DND-41 (cell line): ENCODE results near the gene SMCO3.

Experiments used
- ATAC-seq: fragments of 200-7000 bp; cut with Tn5 transposase; 3 replicates; pipeline ENCODE4 v1.9.1; 2021; ENCODE audit warnings: low read depth; ENCODE audit not compliant: insufficient read depth
- DNase-seq: peaks from one replicate; pipeline ENCODE4 v3.0.0-alpha.2; 2020
- H2AFZ ChIP-seq: 2 replicates; pipeline ENCODE4 v1.6.0; 2012; ENCODE audit warnings: low read depth, low read length
- H3K27ac ChIP-seq: 2 replicates; pipeline ENCODE4 v1.5.1; 2012; ENCODE audit warnings: low read length, inconsistent platforms
- H3K27me3 ChIP-seq: fragments of 200-600 bp; sonication (generic); 2 replicates; pipeline ENCODE4 v1.6.0; 2012; ENCODE audit warnings: low read length, mild to moderate bottlenecking, inconsistent platforms; ENCODE audit not compliant: insufficient read depth, poor library complexity
- H3K36me3 ChIP-seq: 2 replicates; pipeline ENCODE4 v1.5.1; 2012; ENCODE audit warnings: low read length, inconsistent platforms; ENCODE audit not compliant: insufficient read depth
- H3K4me1 ChIP-seq: 2 replicates; pipeline ENCODE4 v1.5.1; 2012; ENCODE audit warnings: mild to moderate bottlenecking, low read length; ENCODE audit not compliant: insufficient read depth
- H3K4me2 ChIP-seq: 2 replicates; pipeline ENCODE4 v1.6.0; 2012; ENCODE audit warnings: mild to moderate bottlenecking, moderate library complexity, low read length, inconsistent platforms; ENCODE audit not compliant: insufficient read depth
- H3K4me3 ChIP-seq, 2 experiments: fragments of 200-600 bp in 1 of 2; shearing (Covaris generic) in 1 of 2; 2 replicates each; pipeline ENCODE4 v1.5.1; 2012 to 2016; ENCODE audit warnings: inconsistent platforms in 2 of 2, low read length in 2 of 2, mild to moderate bottlenecking in 2 of 2, low read depth in 1 of 2, moderate library complexity in 1 of 2
- H3K79me2 ChIP-seq: 2 replicates; pipeline ENCODE4 v1.6.0; 2012; ENCODE audit warnings: low read length, inconsistent platforms; ENCODE audit not compliant: insufficient read depth
- H3K9ac ChIP-seq: 2 replicates; pipeline ENCODE4 v1.6.0; 2012; ENCODE audit warnings: low read depth, mild to moderate bottlenecking, inconsistent platforms, low read length, moderate library complexity
- H3K9me3 ChIP-seq: 2 replicates; pipeline ENCODE4 v1.5.1; 2012; ENCODE audit warnings: low read length, moderate library complexity, mild to moderate bottlenecking, inconsistent platforms; ENCODE audit not compliant: insufficient read depth, severe bottlenecking
- H4K20me1 ChIP-seq: 2 replicates; pipeline ENCODE4 v1.6.0; 2012; ENCODE audit warnings: low read length; ENCODE audit not compliant: insufficient read depth
- EZH2 ChIP-seq: IDR thresholded peaks from 3 replicates; pipeline ENCODE4 v1.6.1; 2012; ENCODE audit warnings: borderline replicate concordance, low read depth, mild to moderate bottlenecking, moderate library complexity, low read length, inconsistent platforms; ENCODE audit not compliant: severe bottlenecking
- TF ChIP-seq, protein P1 (sequence below): IDR thresholded peaks from 2 replicates; pipeline ENCODE4 v1.5.1; 2012; ENCODE audit warnings: borderline replicate concordance, low read length, moderate library complexity, mild to moderate bottlenecking; ENCODE audit not compliant: poor library complexity, severe bottlenecking; ENCODE audit errors: extremely low read depth

The SMCO3 gene

DNA sequence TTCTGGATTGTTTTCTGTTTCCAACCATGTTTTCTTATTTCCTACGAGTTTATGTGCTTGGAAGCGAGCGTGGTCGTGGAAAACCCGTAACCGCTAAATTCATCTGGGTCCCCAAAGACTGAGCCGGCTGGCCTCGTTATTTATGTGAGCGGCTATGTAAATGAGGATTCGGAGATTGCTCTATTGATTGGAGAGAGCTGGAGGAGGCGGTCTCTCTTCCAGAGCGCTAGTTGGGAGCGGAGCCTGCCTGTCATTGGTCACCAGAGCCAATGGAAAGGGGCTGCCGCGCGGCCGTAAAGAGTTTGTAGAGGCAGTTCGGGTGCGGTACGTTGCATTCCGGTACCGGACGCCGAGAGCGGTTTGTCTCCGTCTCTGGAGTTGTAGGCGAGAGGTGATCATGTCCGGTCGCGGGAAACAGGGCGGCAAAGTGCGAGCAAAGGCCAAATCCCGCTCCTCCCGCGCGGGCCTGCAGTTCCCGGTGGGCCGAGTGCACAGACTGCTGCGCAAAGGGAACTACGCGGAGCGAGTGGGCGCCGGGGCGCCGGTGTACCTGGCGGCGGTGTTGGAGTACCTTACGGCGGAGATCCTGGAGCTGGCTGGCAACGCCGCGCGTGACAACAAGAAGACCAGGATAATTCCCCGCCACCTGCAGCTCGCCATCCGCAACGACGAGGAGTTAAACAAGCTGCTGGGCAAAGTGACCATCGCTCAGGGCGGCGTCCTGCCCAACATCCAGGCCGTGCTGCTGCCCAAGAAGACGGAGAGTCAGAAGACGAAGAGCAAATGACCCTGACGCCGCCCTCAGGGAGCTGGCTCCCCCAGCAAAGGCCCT lies 39.7 kb downstream of the SMCO3 start:
- Histone ChIP-seq H3K4me2 (no peak overlapping the region), H2AFZ (no peak overlapping the region), H3K4me3 (no peak overlapping the region), H3K79me2 (peaks cover 16% of the 10 kb centered on the region), H3K9me3 (no peaks in the 10 kb centered on the region), H3K27ac (no peak overlapping the region), H4K20me1 (no peaks in the 10 kb centered on the region), H3K4me1 (peaks cover 18% of the 10 kb centered on the region), H3K27me3 (no peaks in the 10 kb centered on the region), H3K9ac (no peak overlapping the region), H3K36me3 (no peaks in the 10 kb centered on the region; the same call in 1 of the 2 replicates)
- ATAC-seq: no peak
- TF ChIP-seq EZH2: no peak
- TF ChIP-seq, protein P1, sequence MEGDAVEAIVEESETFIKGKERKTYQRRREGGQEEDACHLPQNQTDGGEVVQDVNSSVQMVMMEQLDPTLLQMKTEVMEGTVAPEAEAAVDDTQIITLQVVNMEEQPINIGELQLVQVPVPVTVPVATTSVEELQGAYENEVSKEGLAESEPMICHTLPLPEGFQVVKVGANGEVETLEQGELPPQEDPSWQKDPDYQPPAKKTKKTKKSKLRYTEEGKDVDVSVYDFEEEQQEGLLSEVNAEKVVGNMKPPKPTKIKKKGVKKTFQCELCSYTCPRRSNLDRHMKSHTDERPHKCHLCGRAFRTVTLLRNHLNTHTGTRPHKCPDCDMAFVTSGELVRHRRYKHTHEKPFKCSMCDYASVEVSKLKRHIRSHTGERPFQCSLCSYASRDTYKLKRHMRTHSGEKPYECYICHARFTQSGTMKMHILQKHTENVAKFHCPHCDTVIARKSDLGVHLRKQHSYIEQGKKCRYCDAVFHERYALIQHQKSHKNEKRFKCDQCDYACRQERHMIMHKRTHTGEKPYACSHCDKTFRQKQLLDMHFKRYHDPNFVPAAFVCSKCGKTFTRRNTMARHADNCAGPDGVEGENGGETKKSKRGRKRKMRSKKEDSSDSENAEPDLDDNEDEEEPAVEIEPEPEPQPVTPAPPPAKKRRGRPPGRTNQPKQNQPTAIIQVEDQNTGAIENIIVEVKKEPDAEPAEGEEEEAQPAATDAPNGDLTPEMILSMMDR: no peak
- DNase-seq: no peak

DNA sequence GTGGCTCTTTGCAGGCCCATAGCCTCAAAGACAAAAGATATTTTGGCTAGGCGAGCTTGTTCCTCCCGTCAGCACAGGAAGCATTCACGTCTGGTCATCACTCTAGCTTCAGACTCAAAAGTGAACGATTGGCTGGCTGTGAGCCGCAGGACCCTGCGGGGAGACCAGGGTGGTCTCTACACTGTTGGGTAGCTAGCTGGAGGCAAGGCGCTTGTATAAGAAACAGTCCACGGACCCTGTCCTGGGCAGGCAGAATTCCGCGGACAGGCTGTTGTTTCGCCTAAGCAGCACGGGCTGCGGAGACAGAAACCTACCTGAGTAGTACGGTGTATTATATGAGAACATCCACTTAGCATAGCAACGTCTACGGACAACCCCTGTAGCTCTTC lies 40.3 kb downstream of the SMCO3 start:
- DNase-seq (no peak), ATAC-seq (no peak)
- no peak overlapping the region for H3K9ac ChIP-seq
- H3K9me3 ChIP-seq: no peaks in the 10 kb centered on the region
- H3K27me3 ChIP-seq: no peaks in the 10 kb centered on the region
- H3K36me3 ChIP-seq: peaks cover 5% of the 10 kb centered on the region; the same call in 1 of the 2 replicates
- H3K79me2 ChIP-seq: peaks cover 21% of the 10 kb centered on the region
- H3K4me3 ChIP-seq: no peak overlapping the region
- H3K4me1 ChIP-seq: peaks cover 24% of the 10 kb centered on the region
- no peak for TF ChIP-seq EZH2
- TF ChIP-seq, protein P1: no peak
- no peaks in the 10 kb centered on the region for H4K20me1 ChIP-seq
- no peak overlapping the region for H3K27ac ChIP-seq
- H2AFZ ChIP-seq: no peak overlapping the region
- no peak overlapping the region for H3K4me2 ChIP-seq

DNA sequence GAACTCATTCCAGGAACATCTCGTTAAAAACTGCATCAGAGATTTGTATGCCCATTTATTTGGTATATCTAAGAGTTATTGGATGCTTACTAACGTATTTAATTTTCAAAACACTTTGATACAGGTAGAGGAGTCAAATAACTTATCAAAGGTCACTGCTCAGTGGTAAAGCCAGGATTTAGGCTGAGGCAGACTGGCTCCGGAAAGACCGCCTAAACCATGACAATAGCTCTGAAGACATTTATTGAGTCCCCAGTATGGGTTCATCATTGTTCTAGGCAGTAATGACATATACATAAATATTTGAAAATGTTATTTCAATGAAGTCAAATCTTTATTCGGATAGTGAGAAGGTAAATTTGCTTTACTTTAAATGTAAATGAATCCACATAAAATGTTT lies 41.0 kb downstream of the SMCO3 start:
- TF ChIP-seq, protein P1: no peak
- TF ChIP-seq EZH2: no peak
- Histone ChIP-seq H3K27ac (no peak overlapping the region), H3K9me3 (no peaks in the 10 kb centered on the region), H4K20me1 (no peaks in the 10 kb centered on the region), H2AFZ (no peak overlapping the region), H3K79me2 (peaks cover 22% of the 10 kb centered on the region), H3K27me3 (no peaks in the 10 kb centered on the region), H3K4me1 (peaks cover 29% of the 10 kb centered on the region), H3K9ac (no peak overlapping the region), H3K4me2 (no peak overlapping the region), H3K4me3 (no peak overlapping the region), H3K36me3 (peaks cover 6% of the 10 kb centered on the region; the same call in 1 of the 2 replicates)
- no peak for ATAC-seq
- no peak for DNase-seq
